Gastrocnemius medialis (tissue), 4 donors: ENCODE measurements around the gene RXRA.

ENCODE experiments used
- POLR2A ChIP-seq, 2 donors: fragments of 450-650 bp; IDR thresholded peaks; one replicate each; pipeline ENCODE4 v1.6.1; 2017; ENCODE audit warnings: antibody characterized with exemption in 2 of 2, mild to moderate bottlenecking in 2 of 2, moderate library complexity in 2 of 2
- TF ChIP-seq, protein P1 (sequence below), 5 experiments: fragments of 450-650 bp in 3 of 5; fragments of 200-600 bp in 2 of 5; sonication (generic) in 2 of 5; IDR thresholded peaks in 4 of 5; conservative IDR thresholded peaks in 1 of 5; 1 replicate in 4 of 5; 2 replicates in 1 of 5; pipeline ENCODE4 v1.5.1; 2016 to 2019; ENCODE audit warnings: antibody characterized with exemption in 5 of 5, mild to moderate bottlenecking in 3 of 5, moderate library complexity in 3 of 5

DNA sequence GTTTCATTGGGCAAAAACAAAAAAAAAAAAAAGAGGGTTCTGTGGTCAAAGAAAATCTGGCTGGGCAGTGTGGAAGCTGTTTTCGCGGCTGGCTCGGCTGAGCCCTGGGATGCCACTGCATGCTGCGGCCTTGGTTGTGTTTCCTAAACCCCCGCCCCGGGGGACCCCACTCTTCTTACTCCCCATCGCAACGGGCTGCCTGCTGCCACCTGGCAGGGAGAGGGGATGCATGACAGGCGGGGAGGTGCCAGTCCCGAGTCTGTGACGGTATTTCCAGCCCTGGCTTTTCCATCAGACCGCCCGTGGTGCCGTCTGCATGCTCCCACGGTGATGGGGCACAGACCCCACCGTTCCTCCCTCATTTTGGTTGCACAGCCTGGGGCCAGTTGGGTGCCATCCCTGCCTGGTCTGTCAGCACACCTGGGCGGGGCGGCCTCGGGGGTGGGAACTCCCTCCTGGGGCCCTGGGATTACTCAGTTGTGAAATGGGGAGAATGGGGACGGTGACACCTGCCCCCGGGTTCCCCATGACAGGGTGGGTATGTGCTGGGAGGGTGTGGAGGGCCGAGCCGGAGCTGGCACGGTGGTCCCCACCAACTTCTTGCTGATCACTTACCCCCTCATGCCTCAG is 101.0 kb downstream of the RXRA start:
- TF ChIP-seq, protein P1, sequence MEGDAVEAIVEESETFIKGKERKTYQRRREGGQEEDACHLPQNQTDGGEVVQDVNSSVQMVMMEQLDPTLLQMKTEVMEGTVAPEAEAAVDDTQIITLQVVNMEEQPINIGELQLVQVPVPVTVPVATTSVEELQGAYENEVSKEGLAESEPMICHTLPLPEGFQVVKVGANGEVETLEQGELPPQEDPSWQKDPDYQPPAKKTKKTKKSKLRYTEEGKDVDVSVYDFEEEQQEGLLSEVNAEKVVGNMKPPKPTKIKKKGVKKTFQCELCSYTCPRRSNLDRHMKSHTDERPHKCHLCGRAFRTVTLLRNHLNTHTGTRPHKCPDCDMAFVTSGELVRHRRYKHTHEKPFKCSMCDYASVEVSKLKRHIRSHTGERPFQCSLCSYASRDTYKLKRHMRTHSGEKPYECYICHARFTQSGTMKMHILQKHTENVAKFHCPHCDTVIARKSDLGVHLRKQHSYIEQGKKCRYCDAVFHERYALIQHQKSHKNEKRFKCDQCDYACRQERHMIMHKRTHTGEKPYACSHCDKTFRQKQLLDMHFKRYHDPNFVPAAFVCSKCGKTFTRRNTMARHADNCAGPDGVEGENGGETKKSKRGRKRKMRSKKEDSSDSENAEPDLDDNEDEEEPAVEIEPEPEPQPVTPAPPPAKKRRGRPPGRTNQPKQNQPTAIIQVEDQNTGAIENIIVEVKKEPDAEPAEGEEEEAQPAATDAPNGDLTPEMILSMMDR (IDR thresholded peaks at IDR 0.05 in 4 of 5, conservative IDR thresholded peaks at IDR 0.05 in 1 of 5), result no peak
- no peak for TF ChIP-seq POLR2A (IDR thresholded peaks at IDR 0.05)
